ENCODE data around the gene TMEM223. TPM values are rescaled to one million over a fixed set of nuclear protein-coding genes. Genes with fewer than 3 reads are reported as not detected.

Gene TMEM223
- total RNA-seq, 1 experiment from 2014 or later, result 22.6 TPM

GRCh38 chr11:62799486-62799885, 7.7 kb upstream of the TMEM223 start:
- Histone ChIP-seq H3K79me2 (ENCODE audit: low read depth) (peaks cover 27% of the 10 kb centered on the region), H3K9me2 (ENCODE audit: insufficient read depth) (no peaks in the 10 kb centered on the region), H3K9me3 (ENCODE audit: insufficient read depth, low read depth) (no peaks in the 10 kb centered on the region), H3K27ac (no peak overlapping the region), H3K4me1 (replicated peaks; ENCODE audit: insufficient read depth) (peaks cover 11% of the 10 kb centered on the region), H3K27me3 (ENCODE audit: insufficient read depth, low read depth) (no peaks in the 10 kb centered on the region), H3K36me3 (ENCODE audit: low read depth) (peaks cover 46% of the 10 kb centered on the region), H2AFZ (no peak overlapping the region), H4K20me1 (ENCODE audit: insufficient read depth) (no peaks in the 10 kb centered on the region), H3F3A (ENCODE audit: insufficient read depth, low read depth) (peaks cover 8% of the 10 kb centered on the region), H3K4me2 (no peak overlapping the region), H3K4me3 (no peak overlapping the region)
- DNase-seq, result no peak
- ChIA-PET CTCF (no interaction called here), POLR2A (ENCODE audit: unreplicated experiment) (interaction anchor here (0.5 kb wide), 1 partner anchor 29 kb away, joined by 9 read pairs; no protein-coding TSS in a partner anchor)
- no TSS peak for BruUV-seq (replicated peaks)
- TF ChIP-seq CTCF (conservative IDR thresholded peaks at IDR 0.05) (no peak), EZH2 (IDR thresholded peaks at IDR 0.05; ENCODE audit: low read depth) (no peak)
- intact Hi-C loops (cut with micrococcal nuclease; ENCODE audit: unreplicated experiment), result no loop called here

- DNase-seq, result no peak
- H3K79me2 ChIP-seq (ENCODE audit: low read depth), result peaks cover 5% of the 10 kb centered on the region
- H3F3A ChIP-seq (ENCODE audit: insufficient read depth, low read depth), result peaks cover 31% of the 10 kb centered on the region
- peaks cover 37% of the 10 kb centered on the region for H3K36me3 ChIP-seq (ENCODE audit: low read depth)
- ChIA-PET POLR2A (ENCODE audit: unreplicated experiment) (interaction anchor here (0.5 to 0.6 kb wide), 3 partner anchors 15 to 131 kb away, joined by 3 to 5 read pairs (median 4); partner anchors contain the start of genes C11orf98 and CSKMT), CTCF (interaction anchor here (0.6 to 0.7 kb wide), 2 partner anchors 25 to 993 kb away, joined by 4 to 5 read pairs; partner anchors contain the start of gene TAF6L)
- no peaks in the 10 kb centered on the region for H3K27me3 ChIP-seq (ENCODE audit: insufficient read depth, low read depth)
- peaks cover 8% of the 10 kb centered on the region for H3K4me1 ChIP-seq (replicated peaks; ENCODE audit: insufficient read depth)
- H2AFZ ChIP-seq, result no peak overlapping the region
- BruUV-seq (replicated peaks), result no TSS peak
- no peak overlapping the region for H3K4me3 ChIP-seq
- no peak overlapping the region for H3K4me2 ChIP-seq
- intact Hi-C loops (cut with micrococcal nuclease; ENCODE audit: unreplicated experiment), result no loop called here
- TF ChIP-seq CTCF (conservative IDR thresholded peaks at IDR 0.05) (no peak), EZH2 (IDR thresholded peaks at IDR 0.05; ENCODE audit: low read depth) (no peak)
- H3K9me3 ChIP-seq (ENCODE audit: insufficient read depth, low read depth), result no peaks in the 10 kb centered on the region
- H3K9me2 ChIP-seq (ENCODE audit: insufficient read depth), result no peaks in the 10 kb centered on the region
- H4K20me1 ChIP-seq (ENCODE audit: insufficient read depth), result no peaks in the 10 kb centered on the region
- no peak overlapping the region for H3K27ac ChIP-seq
Measured at GRCh38 chr11:62796281-62796680, 4.5 kb upstream of the TMEM223 start.

- H3K79me2 ChIP-seq (ENCODE audit: low read depth), result peaks cover 25% of the 10 kb centered on the region
- DNase-seq, result no peak
- ChIA-PET CTCF (no interaction called here), POLR2A (ENCODE audit: unreplicated experiment) (interaction anchor here (0.5 to 1.0 kb wide), 2 partner anchors 47 to 63 kb away, joined by 4 to 5 read pairs; no protein-coding TSS in a partner anchor)
- H3K27me3 ChIP-seq (ENCODE audit: insufficient read depth, low read depth), result no peaks in the 10 kb centered on the region
- no peaks in the 10 kb centered on the region for H3K9me2 ChIP-seq (ENCODE audit: insufficient read depth)
- H2AFZ ChIP-seq, result no peak overlapping the region
- intact Hi-C loops (cut with micrococcal nuclease; ENCODE audit: unreplicated experiment), result no loop called here
- no peaks in the 10 kb centered on the region for H3K9me3 ChIP-seq (ENCODE audit: insufficient read depth, low read depth)
- H3K36me3 ChIP-seq (ENCODE audit: low read depth), result peaks cover 37% of the 10 kb centered on the region
- H4K20me1 ChIP-seq (ENCODE audit: insufficient read depth), result peaks cover 13% of the 10 kb centered on the region; the same call in 1 of the 2 replicates
- TF ChIP-seq EZH2 (IDR thresholded peaks at IDR 0.05; ENCODE audit: low read depth) (no peak), CTCF (conservative IDR thresholded peaks at IDR 0.05) (no peak)
- H3K4me2 ChIP-seq, result no peak overlapping the region
- H3K27ac ChIP-seq, result no peak overlapping the region
- BruUV-seq (replicated peaks), result no TSS peak
- peaks cover 50% of the 10 kb centered on the region for H3F3A ChIP-seq (ENCODE audit: insufficient read depth, low read depth)
- no peak overlapping the region for H3K4me3 ChIP-seq
- peaks cover 19% of the 10 kb centered on the region for H3K4me1 ChIP-seq (replicated peaks; ENCODE audit: insufficient read depth)
Measured at GRCh38 chr11:62794201-62794775, 2.5 kb upstream of the TMEM223 start.
